Measurements from ENCODE around the gene FAM193B. TPM values are rescaled to one million over a fixed set of nuclear protein-coding genes. Genes with fewer than 3 reads are reported as not detected.

FAM193B gene
- total RNA-seq, 3 donors from 2014 or later (not counting 1 experiment from before 2014, with no cell fraction given): 203 to 235 (median 216) TPM

- Histone ChIP-seq H3K27me3 (ENCODE audit: control insufficient read depth, insufficient read depth, low read length) (peaks cover 8% of the 10 kb centered on the region), H3K4me1 (ENCODE audit: control insufficient read depth, insufficient read depth, low read length) (peaks cover 34% of the 10 kb centered on the region), H3K36me3 (ENCODE audit: control insufficient read depth, insufficient read depth, low read length) (no peaks in the 10 kb centered on the region), H3K27ac (ENCODE audit: low read length) (no peak overlapping the region), H3K4me3 (ENCODE audit: low read length) (no peak overlapping the region), H3K9me3 (ENCODE audit: control insufficient read depth, insufficient read depth, low read length) (no peaks in the 10 kb centered on the region)
- TF ChIP-seq CTCF (IDR thresholded peaks at IDR 0.05): no peak
- 98% methylated on average over 13 of the region's 13 CpGs for WGBS (ENCODE audit: insufficient coverage)
- H3K27ac Mint-ChIP-seq: peak overlapping the region; percentile 83 to 92
- intact Hi-C loops (cut with micrococcal nuclease): no loop called here
- H3K9me3 Mint-ChIP-seq: no peaks in the 10 kb centered on the region
- no peak for DNase-seq
- H3K4me3 Mint-ChIP-seq: no peak overlapping the region
- no peaks in the 10 kb centered on the region for H3K36me3 Mint-ChIP-seq
- ATAC-seq: no peak
- peaks cover 0 to 16% of the 10 kb centered on the region in 2 donors for H3K27me3 Mint-ChIP-seq (ENCODE audit: low read depth in 2 of 2)
- H3K4me1 Mint-ChIP-seq: peaks cover 17 to 47% of the 10 kb centered on the region in 2 donors
Measured at GRCh38 chr5:177477701-177478477, 76.5 kb downstream of the FAM193B start.

- peaks cover 15% of the 10 kb centered on the region for H3K27me3 ChIP-seq (ENCODE audit: control insufficient read depth, insufficient read depth, low read length)
- H3K36me3 ChIP-seq (ENCODE audit: control insufficient read depth, insufficient read depth, low read length): no peaks in the 10 kb centered on the region
- DNase-seq (no peak), ATAC-seq (no peak)
- TF ChIP-seq CTCF (IDR thresholded peaks at IDR 0.05): no peak
- no peak overlapping the region for H3K4me3 ChIP-seq (ENCODE audit: low read length)
- Mint-ChIP-seq H3K27ac (peak overlapping the region in 1 of 2 donors; percentile 48), H3K36me3 (no peaks in the 10 kb centered on the region), H3K4me1 (peaks cover 17 to 56% of the 10 kb centered on the region in 2 donors), H3K9me3 (no peaks in the 10 kb centered on the region), H3K4me3 (no peak overlapping the region), H3K27me3 (ENCODE audit: low read depth in 2 of 2) (peaks cover 0 to 16% of the 10 kb centered on the region in 2 donors)
- peaks cover 45% of the 10 kb centered on the region for H3K4me1 ChIP-seq (ENCODE audit: control insufficient read depth, insufficient read depth, low read length)
- H3K27ac ChIP-seq (ENCODE audit: low read length): no peak overlapping the region
- WGBS (ENCODE audit: insufficient coverage): 96% methylated on average over 18 of the region's 18 CpGs
- intact Hi-C loops (cut with micrococcal nuclease): no loop called here
- H3K9me3 ChIP-seq (ENCODE audit: control insufficient read depth, insufficient read depth, low read length): no peaks in the 10 kb centered on the region
Measured at GRCh38 chr5:177476531-177477233, 77.7 kb downstream of the FAM193B start.

GRCh38 chr5:177475563-177476427, 78.6 kb downstream of the FAM193B start:
- H3K4me1 Mint-ChIP-seq: peaks cover 17 to 61% of the 10 kb centered on the region in 2 donors

More at GRCh38 chr5:177475563-177476427, 78.6 kb downstream of the FAM193B start:
- no peaks in the 10 kb centered on the region for H3K9me3 ChIP-seq (ENCODE audit: control insufficient read depth, insufficient read depth, low read length)
- peaks cover 15% of the 10 kb centered on the region for H3K27me3 ChIP-seq (ENCODE audit: control insufficient read depth, insufficient read depth, low read length)
- no peak overlapping the region for H3K4me3 ChIP-seq (ENCODE audit: low read length)
- ATAC-seq (no peak), DNase-seq (no peak)
- WGBS (ENCODE audit: insufficient coverage): 81% methylated on average over 9 of the region's 11 CpGs
- H3K9me3 Mint-ChIP-seq: no peaks in the 10 kb centered on the region
- peak overlapping the region in 1 of 2 donors; percentile 48 for H3K27ac Mint-ChIP-seq
- peak overlapping the region; percentile 63 for H3K4me3 Mint-ChIP-seq
- peaks cover 0 to 16% of the 10 kb centered on the region in 2 donors for H3K27me3 Mint-ChIP-seq (ENCODE audit: low read depth in 2 of 2)
- no peak overlapping the region for H3K27ac ChIP-seq (ENCODE audit: low read length)
- no peaks in the 10 kb centered on the region for H3K36me3 Mint-ChIP-seq
- H3K36me3 ChIP-seq (ENCODE audit: control insufficient read depth, insufficient read depth, low read length): no peaks in the 10 kb centered on the region
- peaks cover 50% of the 10 kb centered on the region for H3K4me1 ChIP-seq (ENCODE audit: control insufficient read depth, insufficient read depth, low read length)
- intact Hi-C loops (cut with micrococcal nuclease): no loop called here
- TF ChIP-seq CTCF (IDR thresholded peaks at IDR 0.05): no peak

Data from natural killer cell (primary cell).